Loucy (cell line): ENCODE measurements around the gene ANTXR2.

Source experiments
- CTCF ChIP-seq: fragments of 200-600 bp; sonication (generic); conservative IDR thresholded peaks from 2 replicates; pipeline ENCODE4 v1.5.1; 2014; ENCODE audit warnings: mild to moderate bottlenecking, antibody characterized with exemption, low read length
- EZH2phosphoT487 ChIP-seq: fragments of 200-600 bp; IDR thresholded peaks from 2 replicates; pipeline ENCODE4 v1.6.1; 2018; ENCODE audit warnings: antibody characterized with exemption, mild to moderate bottlenecking, moderate library complexity, borderline replicate concordance

- TF ChIP-seq EZH2phosphoT487 (no peak), CTCF (no peak)
Observed at GRCh38 chr4:79923281-79923680, 149.7 kb downstream of the ANTXR2 start.
